ENCODE results near the gene VDAC2. TPM values are rescaled to one million over a fixed set of nuclear protein-coding genes. Genes with fewer than 3 reads are reported as not detected.

VDAC2 gene
- total RNA-seq, 4 donors from 2014 or later = 111 to 196 (median 146) TPM

GRCh38 chr10:75272094-75272493 lies 61.5 kb downstream of the VDAC2 start:
- Histone ChIP-seq H3K36me3 (no peaks in the 10 kb centered on the region), H3K27ac (no peak overlapping the region), H3K4me3 (no peak overlapping the region), H3K4me1 (no peaks in the 10 kb centered on the region), H3K9me3 (no peaks in the 10 kb centered on the region), H3K27me3 (no peaks in the 10 kb centered on the region)
- 94% methylated on average over 5 of the region's 5 CpGs for WGBS
- no peak for TF ChIP-seq POLR2AphosphoS5 (IDR thresholded peaks at IDR 0.05)
- no peak for TF ChIP-seq EP300 (IDR thresholded peaks at IDR 0.05)
- no peak for TF ChIP-seq CTCF (IDR thresholded peaks at IDR 0.05)
- TF ChIP-seq POLR2A (IDR thresholded peaks at IDR 0.05) = no peak
- no peak for DNase-seq (ENCODE audit: low spot score in 2 of 2)

GRCh38 chr10:75272896-75273295 lies 62.3 kb downstream of the VDAC2 start:
- TF ChIP-seq CTCF (IDR thresholded peaks at IDR 0.05) (no peak), POLR2A (IDR thresholded peaks at IDR 0.05) (no peak), POLR2AphosphoS5 (IDR thresholded peaks at IDR 0.05) (no peak), EP300 (IDR thresholded peaks at IDR 0.05) (no peak)
- H3K36me3 ChIP-seq = no peaks in the 10 kb centered on the region
- H3K4me3 ChIP-seq = no peak overlapping the region
- H3K4me1 ChIP-seq = no peaks in the 10 kb centered on the region
- DNase-seq (ENCODE audit: low spot score in 2 of 2) = no peak
- no peaks in the 10 kb centered on the region for H3K27me3 ChIP-seq
- no peaks in the 10 kb centered on the region for H3K9me3 ChIP-seq
- no peak overlapping the region for H3K27ac ChIP-seq
- WGBS = 41% methylated on average over 5 of the region's 7 CpGs

GRCh38 chr10:75276069-75276872 lies 65.7 kb downstream of the VDAC2 start:
- DNase-seq (ENCODE audit: low spot score in 2 of 2) = peak in 1 of 2 donors; percentile 32
- peak overlapping the region; percentile 31 for H3K4me3 ChIP-seq
- WGBS = 78% methylated on average over 41 of the region's 46 CpGs
- no peak for TF ChIP-seq CTCF (IDR thresholded peaks at IDR 0.05)
- no peak for TF ChIP-seq POLR2A (IDR thresholded peaks at IDR 0.05)
- TF ChIP-seq EP300 (IDR thresholded peaks at IDR 0.05) = no peak
- no peak for TF ChIP-seq POLR2AphosphoS5 (IDR thresholded peaks at IDR 0.05)
- peaks cover 5% of the 10 kb centered on the region for H3K27me3 ChIP-seq
- H3K9me3 ChIP-seq = no peaks in the 10 kb centered on the region
- H3K36me3 ChIP-seq = no peaks in the 10 kb centered on the region
- H3K4me1 ChIP-seq = no peaks in the 10 kb centered on the region
- no peak overlapping the region for H3K27ac ChIP-seq

GRCh38 chr10:75280236-75280635 lies 69.6 kb downstream of the VDAC2 start:
- Histone ChIP-seq H3K36me3 (no peaks in the 10 kb centered on the region), H3K9me3 (no peaks in the 10 kb centered on the region), H3K27ac (no peak overlapping the region), H3K4me1 (peaks cover 17% of the 10 kb centered on the region), H3K27me3 (peaks cover 9% of the 10 kb centered on the region), H3K4me3 (no peak overlapping the region)
- peak in 1 of 2 donors; percentile 10 for DNase-seq (ENCODE audit: low spot score in 2 of 2)
- WGBS = 72% methylated on average over 2 of the region's 2 CpGs
- TF ChIP-seq POLR2AphosphoS5 (IDR thresholded peaks at IDR 0.05) = no peak
- no peak for TF ChIP-seq CTCF (IDR thresholded peaks at IDR 0.05)
- no peak for TF ChIP-seq EP300 (IDR thresholded peaks at IDR 0.05)
- no peak for TF ChIP-seq POLR2A (IDR thresholded peaks at IDR 0.05)

Other genes starting within 250 kb of the VDAC2 start
- 10 to 100 TPM; 20.3 to 29.1 (median 22.8) TPM for gene SAMD8, start 99.1 kb upstream of the VDAC2 start, total RNA-seq
- gene COMTD1, start 25.2 kb downstream of the VDAC2 start, total RNA-seq = 10 to 100 TPM; 32.4 to 69.8 (median 46.7) TPM
- gene ZNF503, start 191.0 kb downstream of the VDAC2 start, total RNA-seq = 1 to 10 TPM; 5.7 to 7.6 (median 6.6) TPM
- 1 to 10 TPM in 2 of 4 donors, under 1 TPM in 1, not detected in 1; 0.10 to 2.9 (median 1.9) TPM for gene LRMDA, start 220.8 kb downstream of the VDAC2 start, total RNA-seq